Astrocyte of the cerebellum (primary cell): ENCODE measurements around the gene BTBD16.

Experiments used
- DNase-seq: peaks from one replicate; pipeline ENCODE4 v3.0.0-alpha.2; 2011; ENCODE audit warnings: low read depth
- H3K4me3 ChIP-seq: 2 replicates; pipeline ENCODE4 v1.5.1; 2011; ENCODE audit warnings: mild to moderate bottlenecking, low read depth, low read length, moderate library complexity
- in situ Hi-C: cut with HindIII; loops from 2 replicates; pipeline ENCODE4 v1.10.0; 2017; ENCODE audit warnings: low sequenced_read_pairs
- TF ChIP-seq, protein P1 (sequence below): IDR thresholded peaks from 2 replicates; pipeline ENCODE4 v1.5.1; 2012; ENCODE audit warnings: low read length, low read depth, moderate library complexity, mild to moderate bottlenecking; ENCODE audit errors: missing control alignments

Gene BTBD16

DNA sequence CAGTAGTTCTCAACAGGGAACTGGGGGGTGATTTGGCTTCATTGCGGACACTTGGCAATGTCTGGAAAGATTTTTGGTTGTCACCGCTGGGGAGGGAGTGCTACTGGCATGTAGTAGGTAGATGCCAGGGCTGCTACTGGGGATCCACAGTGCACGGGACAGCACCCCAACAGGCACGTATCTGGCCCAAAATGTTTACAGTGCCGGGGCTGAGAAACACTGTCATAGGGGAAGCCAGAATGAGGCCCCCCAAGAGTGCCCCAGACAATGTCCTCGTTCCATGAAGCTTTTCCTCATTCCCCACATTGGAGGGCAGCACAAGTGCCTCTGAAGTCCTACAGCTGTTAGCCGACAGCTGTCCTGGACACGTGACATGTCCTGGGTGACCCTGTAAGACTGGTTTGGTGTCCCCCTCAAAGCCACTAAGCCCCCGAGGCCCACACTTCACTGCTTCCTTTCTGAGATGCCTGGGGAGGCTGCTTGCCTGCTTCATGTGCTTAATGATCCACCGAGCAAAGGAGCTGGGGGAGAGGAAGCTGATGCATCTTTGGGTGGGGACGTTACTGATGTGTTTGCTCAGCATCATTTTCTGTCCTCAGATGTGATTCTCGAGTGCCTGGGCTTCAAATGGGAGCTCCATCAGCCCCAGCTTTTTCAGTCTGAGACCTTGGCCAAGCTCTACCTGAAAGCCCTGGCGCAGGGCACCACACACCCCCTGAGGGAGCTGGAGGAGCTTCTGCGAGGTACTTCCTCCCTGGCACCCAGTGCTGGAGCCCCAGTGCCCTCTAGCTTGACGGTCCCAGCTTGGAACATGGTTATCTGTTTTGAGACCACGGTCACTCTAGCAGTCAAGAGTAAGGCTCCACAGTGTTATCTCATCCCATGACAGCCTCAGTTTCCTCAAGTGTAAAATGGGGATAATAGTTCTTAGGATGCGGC lies 14.7 kb downstream of the BTBD16 start:
- no peak overlapping the region for H3K4me3 ChIP-seq
- no peak for DNase-seq
- in situ Hi-C loops = no loop called here
- TF ChIP-seq, protein P1, sequence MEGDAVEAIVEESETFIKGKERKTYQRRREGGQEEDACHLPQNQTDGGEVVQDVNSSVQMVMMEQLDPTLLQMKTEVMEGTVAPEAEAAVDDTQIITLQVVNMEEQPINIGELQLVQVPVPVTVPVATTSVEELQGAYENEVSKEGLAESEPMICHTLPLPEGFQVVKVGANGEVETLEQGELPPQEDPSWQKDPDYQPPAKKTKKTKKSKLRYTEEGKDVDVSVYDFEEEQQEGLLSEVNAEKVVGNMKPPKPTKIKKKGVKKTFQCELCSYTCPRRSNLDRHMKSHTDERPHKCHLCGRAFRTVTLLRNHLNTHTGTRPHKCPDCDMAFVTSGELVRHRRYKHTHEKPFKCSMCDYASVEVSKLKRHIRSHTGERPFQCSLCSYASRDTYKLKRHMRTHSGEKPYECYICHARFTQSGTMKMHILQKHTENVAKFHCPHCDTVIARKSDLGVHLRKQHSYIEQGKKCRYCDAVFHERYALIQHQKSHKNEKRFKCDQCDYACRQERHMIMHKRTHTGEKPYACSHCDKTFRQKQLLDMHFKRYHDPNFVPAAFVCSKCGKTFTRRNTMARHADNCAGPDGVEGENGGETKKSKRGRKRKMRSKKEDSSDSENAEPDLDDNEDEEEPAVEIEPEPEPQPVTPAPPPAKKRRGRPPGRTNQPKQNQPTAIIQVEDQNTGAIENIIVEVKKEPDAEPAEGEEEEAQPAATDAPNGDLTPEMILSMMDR = no peak

DNA sequence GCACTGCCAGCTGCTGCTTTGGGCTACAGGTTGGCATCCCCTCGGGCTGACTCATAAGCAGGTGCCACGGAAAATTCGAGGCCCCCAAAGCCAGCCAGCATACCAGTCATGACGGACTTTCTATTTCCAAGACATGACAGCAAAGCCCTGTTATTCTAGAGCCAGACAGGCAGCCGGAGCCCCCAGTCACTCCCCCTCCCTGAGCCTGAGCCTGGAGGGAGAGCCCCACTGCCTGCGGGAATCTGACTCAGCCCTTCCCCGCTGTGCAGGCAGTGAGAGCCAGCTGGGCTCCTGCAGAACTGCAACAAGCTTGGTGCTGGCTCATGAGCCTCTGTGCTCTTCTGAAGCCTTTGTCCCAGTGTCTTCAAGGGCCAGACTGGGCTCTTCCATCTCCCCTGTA lies 15.8 kb downstream of the BTBD16 start:
- in situ Hi-C loops = no loop called here
- no peak overlapping the region for H3K4me3 ChIP-seq
- peak; percentile 80 for DNase-seq
- TF ChIP-seq, protein P1 = no peak

DNA sequence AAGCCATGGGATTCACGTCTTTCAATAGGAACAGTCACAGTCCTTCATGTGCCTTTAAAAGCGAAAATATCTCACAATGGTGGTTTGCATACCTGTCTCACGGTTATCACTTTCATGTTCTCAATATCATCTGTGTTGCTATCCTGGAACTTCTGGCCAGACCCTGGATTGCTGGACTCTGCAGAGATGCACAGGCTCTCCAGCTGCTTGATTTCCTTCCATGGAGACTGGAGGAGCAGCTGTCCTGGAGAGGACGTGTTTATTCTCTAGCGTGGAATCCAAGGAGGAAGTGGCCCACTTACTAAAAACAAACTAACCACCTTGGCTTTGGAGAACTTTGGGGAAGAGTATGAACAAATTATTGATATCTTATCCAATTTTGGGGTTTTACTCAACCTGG lies 16.5 kb downstream of the BTBD16 start:
- H3K4me3 ChIP-seq = no peak overlapping the region
- TF ChIP-seq, protein P1 = no peak
- in situ Hi-C loops = no loop called here
- DNase-seq = no peak

DNA sequence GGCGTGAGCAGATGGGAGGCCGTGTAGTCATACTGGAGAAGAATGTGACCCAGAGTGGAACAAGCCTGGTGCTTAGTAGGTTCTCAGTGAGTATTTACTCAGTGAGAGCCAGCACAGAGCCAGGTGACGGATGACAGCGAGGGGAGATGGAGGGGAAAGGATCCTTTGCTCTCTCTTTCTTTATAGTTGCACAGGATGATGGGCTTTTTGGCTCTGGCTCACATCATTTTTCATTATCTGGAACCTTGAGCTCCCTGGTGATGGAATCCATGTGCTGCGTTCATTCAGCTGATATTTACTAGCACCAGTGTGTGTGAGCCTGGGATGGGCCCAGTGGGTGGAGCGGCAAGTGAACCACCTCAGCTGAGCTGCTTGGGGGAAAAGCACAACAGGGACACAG lies 17.2 kb downstream of the BTBD16 start:
- DNase-seq = no peak
- no peak overlapping the region for H3K4me3 ChIP-seq
- TF ChIP-seq, protein P1 = no peak
- in situ Hi-C loops = no loop called here

DNA sequence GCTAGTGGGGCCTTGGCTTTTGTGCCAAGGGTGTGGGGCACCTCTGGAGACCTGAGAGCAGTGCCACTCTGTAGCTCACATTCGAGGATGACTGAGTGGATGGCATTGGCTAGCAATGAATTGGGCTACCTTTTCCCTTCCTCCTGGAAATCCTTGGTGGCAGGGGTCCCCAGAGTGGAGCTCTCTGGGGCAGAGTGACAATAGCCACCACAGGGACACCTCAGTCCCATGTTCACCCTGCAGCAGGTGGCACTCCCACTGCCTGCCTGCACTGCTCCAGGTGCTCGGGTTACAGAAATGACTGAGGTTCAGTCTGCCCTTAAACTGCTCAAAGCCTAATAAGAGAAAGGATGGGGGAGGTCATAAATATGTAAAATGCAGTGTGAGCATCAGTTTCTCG lies 17.8 kb downstream of the BTBD16 start:
- DNase-seq = no peak
- in situ Hi-C loops = no loop called here
- no peak overlapping the region for H3K4me3 ChIP-seq
- TF ChIP-seq, protein P1 = no peak

DNA sequence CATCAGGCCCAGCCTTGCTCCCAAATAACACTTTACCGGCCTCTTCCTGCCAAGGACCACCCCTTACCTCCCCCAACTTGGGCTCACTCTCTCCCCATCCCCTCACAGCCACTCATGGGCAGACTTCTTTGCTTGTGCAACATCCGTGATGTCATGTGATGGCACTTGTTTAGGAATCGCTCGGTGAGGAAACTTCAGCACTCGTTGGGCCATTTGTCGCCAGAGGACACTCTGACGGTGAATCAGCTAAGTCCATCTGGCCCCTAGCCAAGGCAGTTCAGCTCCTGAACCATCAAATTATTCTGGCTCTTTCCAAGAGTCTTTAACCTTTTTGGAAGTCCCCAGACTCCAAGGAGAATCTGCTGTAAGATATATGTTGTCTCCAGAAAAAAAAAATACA lies 19.2 kb downstream of the BTBD16 start:
- DNase-seq = no peak
- in situ Hi-C loops = no loop called here
- TF ChIP-seq, protein P1 = no peak

More for the DNA sequence above, 19.2 kb downstream of the BTBD16 start:
- H3K4me3 ChIP-seq = no peak overlapping the region
